HL-60 (cell line): ENCODE measurements around the gene SFI1.
"Not testable (repeated sequence)": the region's sequence is repeated elsewhere in the genome, so short reads cannot be mapped to it uniquely, and the experiment has no call there.

Experiments used
- DNase-seq, 2 experiments: peaks; one replicate each; pipeline ENCODE4 v3.0.0-alpha.2; 2010 to 2020; ENCODE audit warnings: low read depth in 1 of 2, low spot score in 1 of 2
- H3K27ac ChIP-seq: fragments of 250-450 bp; sonication (Bioruptor Pico); replicated peaks from 2 replicates; pipeline ENCODE4 v1.5.1; 2020; ENCODE audit warnings: mild to moderate bottlenecking, moderate library complexity
- H3K27me3 ChIP-seq: fragments of 250-450 bp; sonication (Bioruptor Pico); 2 replicates; pipeline ENCODE4 v1.5.1; 2021; ENCODE audit warnings: mild to moderate bottlenecking, moderate library complexity; ENCODE audit not compliant: insufficient read depth, poor library complexity, severe bottlenecking
- H3K4me3 ChIP-seq: replicated peaks from 2 replicates; pipeline ENCODE4 v1.5.1; 2011; ENCODE audit warnings: mild to moderate bottlenecking, control low read depth, low read length; ENCODE audit not compliant: insufficient read depth
- GABPA ChIP-seq: IDR thresholded peaks from 2 replicates; pipeline ENCODE4 v1.6.1; 2012; ENCODE audit warnings: low read depth
- POLR2AphosphoS5 ChIP-seq: IDR thresholded peaks from 2 replicates; pipeline ENCODE4 v1.6.1; 2012; ENCODE audit warnings: low read depth
- SPI1 ChIP-seq: IDR thresholded peaks from 2 replicates; pipeline ENCODE4 v1.6.1; 2012; ENCODE audit warnings: low read depth, mild to moderate bottlenecking, borderline replicate concordance
- TF ChIP-seq, protein P1 (sequence below): IDR thresholded peaks from one replicate; pipeline ENCODE4 v1.5.1; 2011; ENCODE audit warnings: low read length, control low read depth, inconsistent platforms; ENCODE audit not compliant: insufficient read depth
- TF ChIP-seq, protein P2 (sequence below): IDR thresholded peaks from 2 replicates; pipeline ENCODE4 v1.6.1; 2012; ENCODE audit warnings: low read depth; ENCODE audit not compliant: insufficient replicate concordance

Gene SFI1

GRCh38 chr22:31504282-31504681, 7.9 kb downstream of the SFI1 start:
- Histone ChIP-seq H3K27me3 (no peaks in the 10 kb centered on the region), H3K27ac (no peak overlapping the region), H3K4me3 (no peak overlapping the region)
- TF ChIP-seq, protein P1, sequence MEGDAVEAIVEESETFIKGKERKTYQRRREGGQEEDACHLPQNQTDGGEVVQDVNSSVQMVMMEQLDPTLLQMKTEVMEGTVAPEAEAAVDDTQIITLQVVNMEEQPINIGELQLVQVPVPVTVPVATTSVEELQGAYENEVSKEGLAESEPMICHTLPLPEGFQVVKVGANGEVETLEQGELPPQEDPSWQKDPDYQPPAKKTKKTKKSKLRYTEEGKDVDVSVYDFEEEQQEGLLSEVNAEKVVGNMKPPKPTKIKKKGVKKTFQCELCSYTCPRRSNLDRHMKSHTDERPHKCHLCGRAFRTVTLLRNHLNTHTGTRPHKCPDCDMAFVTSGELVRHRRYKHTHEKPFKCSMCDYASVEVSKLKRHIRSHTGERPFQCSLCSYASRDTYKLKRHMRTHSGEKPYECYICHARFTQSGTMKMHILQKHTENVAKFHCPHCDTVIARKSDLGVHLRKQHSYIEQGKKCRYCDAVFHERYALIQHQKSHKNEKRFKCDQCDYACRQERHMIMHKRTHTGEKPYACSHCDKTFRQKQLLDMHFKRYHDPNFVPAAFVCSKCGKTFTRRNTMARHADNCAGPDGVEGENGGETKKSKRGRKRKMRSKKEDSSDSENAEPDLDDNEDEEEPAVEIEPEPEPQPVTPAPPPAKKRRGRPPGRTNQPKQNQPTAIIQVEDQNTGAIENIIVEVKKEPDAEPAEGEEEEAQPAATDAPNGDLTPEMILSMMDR: no peak
- TF ChIP-seq POLR2AphosphoS5: no peak
- TF ChIP-seq, protein P2, sequence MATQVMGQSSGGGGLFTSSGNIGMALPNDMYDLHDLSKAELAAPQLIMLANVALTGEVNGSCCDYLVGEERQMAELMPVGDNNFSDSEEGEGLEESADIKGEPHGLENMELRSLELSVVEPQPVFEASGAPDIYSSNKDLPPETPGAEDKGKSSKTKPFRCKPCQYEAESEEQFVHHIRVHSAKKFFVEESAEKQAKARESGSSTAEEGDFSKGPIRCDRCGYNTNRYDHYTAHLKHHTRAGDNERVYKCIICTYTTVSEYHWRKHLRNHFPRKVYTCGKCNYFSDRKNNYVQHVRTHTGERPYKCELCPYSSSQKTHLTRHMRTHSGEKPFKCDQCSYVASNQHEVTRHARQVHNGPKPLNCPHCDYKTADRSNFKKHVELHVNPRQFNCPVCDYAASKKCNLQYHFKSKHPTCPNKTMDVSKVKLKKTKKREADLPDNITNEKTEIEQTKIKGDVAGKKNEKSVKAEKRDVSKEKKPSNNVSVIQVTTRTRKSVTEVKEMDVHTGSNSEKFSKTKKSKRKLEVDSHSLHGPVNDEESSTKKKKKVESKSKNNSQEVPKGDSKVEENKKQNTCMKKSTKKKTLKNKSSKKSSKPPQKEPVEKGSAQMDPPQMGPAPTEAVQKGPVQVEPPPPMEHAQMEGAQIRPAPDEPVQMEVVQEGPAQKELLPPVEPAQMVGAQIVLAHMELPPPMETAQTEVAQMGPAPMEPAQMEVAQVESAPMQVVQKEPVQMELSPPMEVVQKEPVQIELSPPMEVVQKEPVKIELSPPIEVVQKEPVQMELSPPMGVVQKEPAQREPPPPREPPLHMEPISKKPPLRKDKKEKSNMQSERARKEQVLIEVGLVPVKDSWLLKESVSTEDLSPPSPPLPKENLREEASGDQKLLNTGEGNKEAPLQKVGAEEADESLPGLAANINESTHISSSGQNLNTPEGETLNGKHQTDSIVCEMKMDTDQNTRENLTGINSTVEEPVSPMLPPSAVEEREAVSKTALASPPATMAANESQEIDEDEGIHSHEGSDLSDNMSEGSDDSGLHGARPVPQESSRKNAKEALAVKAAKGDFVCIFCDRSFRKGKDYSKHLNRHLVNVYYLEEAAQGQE: no peak
- no peak for DNase-seq

DNA sequence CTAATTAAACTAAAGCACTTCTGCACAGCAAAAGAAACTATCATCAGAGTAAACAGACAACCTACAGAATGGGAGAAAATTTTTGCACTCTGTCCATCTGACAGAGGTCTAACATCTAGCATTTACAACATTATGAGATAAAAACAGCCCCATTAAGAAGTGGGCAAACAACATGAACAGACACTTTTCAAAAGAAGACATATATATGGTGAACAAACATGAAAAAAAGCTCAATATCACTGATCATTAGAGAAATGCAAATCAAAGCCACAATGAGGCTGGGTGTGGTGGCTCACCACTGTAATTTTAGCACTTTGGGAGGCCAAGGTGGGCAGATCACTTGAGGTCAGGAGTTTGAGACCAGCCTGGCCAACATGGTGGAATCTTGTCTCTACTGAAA, 11.2 kb downstream of the SFI1 start:
- not testable (repeated sequence) for H3K27me3 ChIP-seq, H3K27ac ChIP-seq, H3K4me3 ChIP-seq, DNase-seq

- TF ChIP-seq, protein P1: no peak
- no peak for TF ChIP-seq POLR2AphosphoS5
- TF ChIP-seq GABPA: no peak
- no peak for TF ChIP-seq SPI1
- TF ChIP-seq, protein P2: no peak
- no peak for DNase-seq
- Histone ChIP-seq H3K4me3 (no peak overlapping the region), H3K27ac (no peak overlapping the region), H3K27me3 (no peaks in the 10 kb centered on the region)
Observed at GRCh38 chr22:31508536-31508935, 12.2 kb downstream of the SFI1 start.

- Histone ChIP-seq H3K27ac (no peak overlapping the region), H3K27me3 (no peaks in the 10 kb centered on the region), H3K4me3 (no peak overlapping the region)
- no peak for DNase-seq
- no peak for TF ChIP-seq POLR2AphosphoS5
- TF ChIP-seq SPI1: no peak
- TF ChIP-seq, protein P2: no peak
- no peak for TF ChIP-seq GABPA
- TF ChIP-seq, protein P1: no peak
Observed at GRCh38 chr22:31509061-31509762, 12.9 kb downstream of the SFI1 start.
